Measurements from ENCODE around the gene ADCY9.
"Not testable (repeated sequence)": the region's sequence is repeated elsewhere in the genome, so short reads cannot be mapped to it uniquely, and the experiment has no call there.

The ADCY9 gene

GRCh38 chr16:4093495-4094126 is 22.6 kb downstream of the ADCY9 start:
- DNase-seq (ENCODE audit: low read depth), result no peak

DNA sequence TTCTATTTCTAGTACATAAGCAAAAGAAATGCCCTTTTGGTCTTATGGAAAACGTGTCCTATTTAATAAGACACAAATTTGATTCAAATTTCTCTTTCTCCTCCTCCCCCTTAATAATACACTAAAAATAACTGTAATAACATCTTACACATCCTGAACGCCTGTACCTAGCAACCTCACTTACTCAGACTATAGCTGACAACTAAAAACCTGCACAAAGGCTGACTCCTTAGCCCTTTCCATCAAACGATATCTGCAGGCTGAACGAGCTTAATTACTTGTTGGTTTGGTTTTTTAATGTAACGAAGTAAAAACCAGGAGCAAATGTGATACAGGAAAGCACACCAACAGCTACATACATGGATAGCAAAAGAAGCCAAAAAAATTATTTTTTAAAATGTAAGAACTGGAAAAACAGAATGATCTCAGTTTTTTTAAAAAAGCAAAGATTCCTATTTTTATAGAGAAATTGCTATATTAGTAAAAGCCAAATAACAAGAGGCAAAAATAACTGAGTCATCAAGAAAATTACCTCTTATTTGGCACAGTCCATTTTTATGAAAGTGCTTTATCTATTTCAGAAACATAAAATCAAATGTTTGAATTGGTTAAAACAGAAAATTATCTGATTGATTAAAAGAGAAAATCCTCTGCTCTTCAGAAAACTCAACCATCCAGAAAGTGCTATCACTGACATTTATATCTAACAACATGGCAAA is 23.5 kb downstream of the ADCY9 start:
- no peak for DNase-seq (ENCODE audit: low read depth)

GRCh38 chr16:4091240-4092012 is 24.8 kb downstream of the ADCY9 start:
- DNase-seq (ENCODE audit: low read depth), result no peak

DNA sequence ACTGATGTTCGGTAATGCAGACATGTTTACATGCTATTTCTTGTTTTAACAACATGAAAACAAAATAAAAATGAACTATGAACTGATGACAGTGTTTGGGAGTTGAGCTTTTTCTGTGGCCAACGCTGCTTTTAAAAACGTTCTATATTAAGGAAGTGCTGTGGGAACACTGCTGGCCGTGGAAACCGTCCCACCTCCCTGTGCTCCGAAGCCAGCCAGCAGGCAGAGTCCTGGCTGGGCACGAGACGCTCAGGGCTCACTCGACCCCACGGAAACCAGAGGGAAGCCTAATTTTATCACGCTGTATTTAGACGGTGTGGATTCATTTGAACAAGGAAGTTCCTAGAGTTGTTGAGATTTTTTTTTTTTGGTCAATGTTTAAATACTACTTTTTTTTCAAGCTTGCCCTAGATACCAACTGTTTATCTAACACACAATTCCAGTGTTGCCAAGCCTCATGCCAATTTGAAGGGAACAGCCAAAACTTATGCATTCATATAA is 25.8 kb downstream of the ADCY9 start:
- no peak for DNase-seq (ENCODE audit: low read depth)

- DNase-seq (ENCODE audit: low read depth), result no peak
These were observed 26.4 kb downstream of the ADCY9 start for GRCh38 chr16:4089811-4090301.

DNA sequence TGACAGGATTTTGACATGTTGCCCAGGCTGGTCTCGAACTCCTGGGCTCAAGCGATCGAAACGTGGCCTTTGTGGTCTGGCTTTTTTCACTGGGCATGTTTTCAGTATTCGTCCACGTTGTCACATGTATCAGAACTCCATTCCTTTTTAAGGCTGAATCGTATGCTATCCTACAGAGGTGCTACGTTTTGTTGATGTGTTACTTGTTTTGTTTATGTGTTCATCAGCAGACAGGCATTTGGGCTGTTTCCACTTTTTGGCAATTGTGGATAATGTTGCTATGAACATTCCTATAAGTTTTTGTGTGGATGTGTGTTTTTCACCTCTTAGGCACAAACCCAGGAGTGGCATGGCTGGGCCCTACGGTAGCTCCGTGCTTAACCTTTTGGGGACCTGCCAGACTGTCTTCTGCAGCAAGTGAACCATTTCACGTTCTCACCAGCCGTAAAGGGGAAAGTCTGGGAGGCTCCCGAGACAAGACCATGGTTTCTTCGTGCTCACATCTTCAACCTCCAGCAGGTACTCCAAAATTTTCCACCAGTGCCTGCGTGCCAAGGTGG is 26.9 kb downstream of the ADCY9 start:
- no peak for DNase-seq (ENCODE audit: low read depth)

DNA sequence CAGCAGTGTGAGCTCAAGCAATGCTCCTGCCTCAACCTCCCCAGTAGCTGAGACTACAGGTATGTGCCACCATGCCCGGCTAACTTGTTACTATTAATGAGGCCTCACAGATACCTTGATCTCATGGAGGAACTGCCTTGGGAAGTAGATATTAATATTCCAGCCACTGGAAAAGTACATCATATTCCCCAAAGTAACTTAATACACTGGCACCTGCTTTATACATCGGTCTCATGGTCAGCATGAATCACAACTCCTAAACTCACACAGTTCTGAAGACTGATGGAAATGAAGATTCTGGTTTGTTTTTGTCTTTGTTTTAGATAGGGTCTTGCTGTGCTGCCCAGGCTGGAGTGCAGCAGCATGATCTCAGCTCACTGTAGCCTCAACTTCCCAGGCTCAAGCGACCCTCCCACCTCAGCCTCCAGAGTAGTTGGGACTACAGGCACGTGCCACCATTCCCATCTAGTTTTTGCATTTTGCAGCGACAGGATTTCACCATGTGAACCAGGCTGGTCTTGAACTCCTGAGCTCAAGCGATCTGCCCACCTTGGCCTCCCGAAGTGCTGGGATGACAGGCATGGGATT is 28.2 kb downstream of the ADCY9 start:
- DNase-seq (ENCODE audit: low read depth), result no peak

- no peak for DNase-seq (ENCODE audit: low read depth)
These were observed 28.9 kb downstream of the ADCY9 start for GRCh38 chr16:4087099-4087885.

DNA sequence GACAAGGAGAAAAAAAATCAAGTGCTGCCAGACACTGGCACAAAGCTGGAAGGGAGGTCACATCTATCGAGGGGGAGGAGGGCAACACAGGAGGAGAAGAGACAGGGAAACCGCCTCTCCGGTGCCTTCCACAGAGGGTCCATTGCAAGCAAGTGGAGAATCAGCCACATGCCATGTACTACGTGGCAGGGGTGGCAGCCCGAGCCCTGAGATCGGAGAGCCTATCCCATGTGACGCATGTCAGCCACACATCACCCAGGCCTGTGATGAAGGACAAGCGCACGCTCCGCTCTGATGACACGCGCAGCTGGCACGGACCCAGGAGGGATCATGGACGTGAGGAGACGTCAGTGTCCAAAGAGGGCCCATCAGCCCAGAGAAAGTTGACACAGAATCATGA is 30.1 kb downstream of the ADCY9 start:
- DNase-seq (ENCODE audit: low read depth), result no peak

DNA sequence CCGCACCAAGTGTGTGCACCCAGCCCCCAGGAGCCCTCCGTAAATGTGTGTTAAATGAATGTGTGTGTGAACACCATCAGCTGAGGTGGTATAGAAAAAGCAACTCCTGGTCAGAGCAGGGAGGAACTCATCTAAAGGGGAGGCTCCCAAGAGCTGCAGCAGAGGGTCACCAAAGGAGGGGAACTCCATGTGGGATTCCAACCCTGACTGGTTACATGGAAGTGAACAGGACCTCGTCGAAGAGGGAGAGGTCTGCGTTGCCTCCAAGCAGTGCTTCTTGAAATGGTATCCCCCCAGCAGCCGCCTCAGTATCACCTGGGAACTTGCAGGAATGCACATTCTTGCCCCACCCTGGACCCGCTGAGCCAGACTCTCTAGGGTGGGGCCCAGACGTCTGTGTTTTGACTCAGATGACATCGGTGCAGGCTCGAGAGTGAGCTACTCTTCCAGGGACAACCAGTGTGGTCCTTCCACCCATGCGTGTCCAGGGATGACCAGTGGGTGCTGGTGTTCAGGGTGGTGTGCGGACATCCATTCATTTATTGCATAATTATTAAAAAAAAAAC is 30.8 kb downstream of the ADCY9 start:
- no peak for DNase-seq (ENCODE audit: low read depth)

- DNase-seq (ENCODE audit: low read depth), result no peak
These were observed 32.8 kb downstream of the ADCY9 start for GRCh38 chr16:4083347-4083870.

- DNase-seq (ENCODE audit: low read depth), result no peak
These were observed 33.7 kb downstream of the ADCY9 start for GRCh38 chr16:4082474-4083044.

- no peak for DNase-seq (ENCODE audit: low read depth)
These were observed 34.7 kb downstream of the ADCY9 start for GRCh38 chr16:4081521-4082021.

DNA sequence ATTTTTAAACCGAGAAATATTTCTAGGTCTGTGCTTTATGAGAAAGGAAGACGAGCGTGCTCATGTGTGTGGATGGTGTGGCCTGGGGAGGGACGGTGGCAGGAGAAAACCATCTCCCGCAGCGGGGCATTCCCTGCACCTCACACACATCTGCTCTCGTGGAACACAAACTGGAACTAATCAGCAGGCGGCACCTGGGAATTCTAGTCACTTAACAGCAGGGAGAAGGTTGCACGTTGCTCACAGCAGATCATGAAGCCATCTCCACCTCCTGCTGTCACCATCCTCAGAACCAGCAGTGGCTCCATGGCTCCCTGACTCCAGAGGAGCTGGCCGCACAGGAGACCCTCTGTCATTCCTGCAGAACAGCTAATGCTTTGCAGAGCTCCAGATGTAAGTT is 35.2 kb downstream of the ADCY9 start:
- no peak for DNase-seq (ENCODE audit: low read depth)

DNA sequence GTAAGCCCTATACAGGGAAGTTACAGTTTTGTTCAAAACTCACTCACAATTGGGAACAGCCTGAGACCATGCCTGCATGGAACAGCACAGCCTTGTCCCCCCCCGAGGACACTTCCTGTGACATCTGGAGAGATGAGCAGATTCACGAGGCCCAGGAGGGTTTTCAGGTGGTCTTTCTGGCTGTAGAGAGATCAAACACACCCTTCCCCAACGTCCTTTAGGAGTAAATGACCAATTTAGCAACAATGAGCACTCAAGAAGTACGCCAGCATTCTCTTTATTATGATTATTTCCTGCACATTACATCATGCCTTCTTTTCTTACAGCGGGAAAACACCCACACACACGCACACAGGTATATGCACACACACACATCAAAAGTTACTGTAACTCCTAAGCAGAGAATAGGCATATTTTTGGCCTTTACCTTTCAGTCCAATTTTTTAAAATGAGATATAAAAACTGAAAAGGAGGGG is 39.0 kb downstream of the ADCY9 start:
- DNase-seq (ENCODE audit: low read depth), result no peak

- DNase-seq (ENCODE audit: low read depth), result no peak
These were observed 40.7 kb downstream of the ADCY9 start for GRCh38 chr16:4075534-4075933.

GRCh38 chr16:4073150-4073549 is 43.1 kb downstream of the ADCY9 start:
- not testable (repeated sequence) for DNase-seq (ENCODE audit: low read depth)

- no peak for DNase-seq (ENCODE audit: low read depth)
These were observed 44.3 kb downstream of the ADCY9 start for GRCh38 chr16:4071686-4072561.

DNA sequence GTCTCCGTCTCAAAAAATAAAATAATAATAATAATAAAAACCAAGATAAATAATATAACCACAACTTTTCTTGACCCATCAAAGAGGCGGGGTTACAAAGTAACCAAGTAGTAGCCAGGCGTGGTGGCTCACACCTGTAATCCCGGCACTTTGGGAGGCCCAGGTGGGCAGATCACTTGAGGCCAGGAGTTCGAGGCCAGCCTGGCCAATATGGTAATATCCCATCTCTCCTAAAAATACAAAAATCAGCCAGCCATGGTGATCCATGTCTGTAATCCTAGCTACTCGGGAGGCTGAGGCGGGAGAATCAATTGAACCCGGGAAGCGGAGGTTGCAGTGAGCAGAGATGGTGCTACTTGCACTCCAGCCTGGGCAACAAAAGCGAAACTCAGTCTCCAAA is 45.3 kb downstream of the ADCY9 start:
- DNase-seq (ENCODE audit: low read depth), result no peak

All from GM04503 (cell line).